ENCODE results near the gene MT2A. TPM values are rescaled to one million over a fixed set of nuclear protein-coding genes. Genes with fewer than 3 reads are reported as not detected.

The MT2A gene
- total and polyA plus RNA-seq, 2 of the 13 experiments (the other 11 are each of a cell fraction or from before 2014, with no cell fraction given): 135 to 371 TPM

DNA sequence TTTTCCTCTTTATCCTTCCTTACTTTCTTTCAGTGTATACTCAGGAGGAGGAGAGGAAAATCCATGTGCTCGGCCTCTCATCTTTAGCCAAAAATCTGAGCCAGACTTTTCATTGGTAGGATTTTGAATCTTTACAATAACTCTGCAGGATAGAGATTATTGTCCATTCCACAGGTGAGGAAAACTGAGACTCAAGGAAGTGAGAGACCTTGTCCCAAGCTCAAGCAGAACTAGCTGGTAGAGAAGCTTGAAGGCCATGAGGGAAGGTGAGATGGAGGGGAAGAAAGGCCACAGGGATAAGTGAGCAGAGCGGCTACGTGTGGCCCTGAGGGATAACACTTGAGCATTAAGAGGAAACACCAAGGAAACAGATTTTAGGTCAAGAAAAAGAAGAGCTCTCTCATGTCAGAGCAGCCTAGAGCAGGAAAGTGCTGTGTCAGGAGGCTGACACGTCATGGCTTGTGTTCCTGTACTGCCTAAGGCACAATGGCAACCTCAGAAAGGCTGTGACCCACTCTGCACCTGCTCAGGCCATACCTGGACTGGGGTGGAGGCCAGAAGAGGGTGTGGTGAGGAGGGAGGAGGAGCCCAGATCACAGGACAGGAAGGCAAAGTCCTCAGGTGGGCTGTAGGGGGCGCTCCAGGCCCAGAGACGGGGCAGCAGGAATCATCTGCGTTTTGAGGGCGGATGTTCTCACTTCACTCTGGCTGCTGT, 31.6 kb upstream of the MT2A start (continued):
- TF ChIP-seq, protein P1, sequence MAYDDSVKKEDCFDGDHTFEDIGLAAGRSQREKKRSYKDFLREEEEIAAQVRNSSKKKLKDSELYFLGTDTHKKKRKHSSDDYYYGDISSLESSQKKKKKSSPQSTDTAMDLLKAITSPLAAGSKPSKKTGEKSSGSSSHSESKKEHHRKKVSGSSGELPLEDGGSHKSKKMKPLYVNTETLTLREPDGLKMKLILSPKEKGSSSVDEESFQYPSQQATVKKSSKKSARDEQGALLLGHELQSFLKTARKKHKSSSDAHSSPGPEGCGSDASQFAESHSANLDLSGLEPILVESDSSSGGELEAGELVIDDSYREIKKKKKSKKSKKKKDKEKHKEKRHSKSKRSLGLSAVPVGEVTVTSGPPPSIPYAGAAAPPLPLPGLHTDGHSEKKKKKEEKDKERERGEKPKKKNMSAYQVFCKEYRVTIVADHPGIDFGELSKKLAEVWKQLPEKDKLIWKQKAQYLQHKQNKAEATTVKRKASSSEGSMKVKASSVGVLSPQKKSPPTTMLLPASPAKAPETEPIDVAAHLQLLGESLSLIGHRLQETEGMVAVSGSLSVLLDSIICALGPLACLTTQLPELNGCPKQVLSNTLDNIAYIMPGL (CRISPR knock-in tag; IDR thresholded peaks at IDR 0.05; ENCODE audit: borderline replicate concordance in 1 of 2, low read depth in 1 of 2): peak; percentile 24 to 49; a peak in 1 of 4 replicates
- peak; percentile 60; the same call in 1 of the 2 replicates for TF ChIP-seq ELF1 (CRISPR knock-in tag; IDR thresholded peaks at IDR 0.05)
- TF ChIP-seq GZF1 (CRISPR knock-in tag; IDR thresholded peaks at IDR 0.05): no peak
- 0 out of 2 replicates have a peak, but pooled peaks have one; percentile 48 for TF ChIP-seq ZMYM3 (CRISPR knock-in tag; IDR thresholded peaks at IDR 0.05)
- peak; percentile 67 for TF ChIP-seq XRCC5 (optimal IDR thresholded peaks at IDR 0.05; ENCODE audit: low read length)
- no peak for TF ChIP-seq CBX1 (IDR thresholded peaks at IDR 0.05; ENCODE audit: low read depth)
- TF ChIP-seq ZNF850 (CRISPR knock-in tag; conservative IDR thresholded peaks at IDR 0.05): no peak
- no peak for TF ChIP-seq NFE2 (CRISPR knock-in tag; IDR thresholded peaks at IDR 0.05)
- TF ChIP-seq GABPB1 (CRISPR knock-in tag; IDR thresholded peaks at IDR 0.05): peak; percentile 53; the same call in 1 of the 2 replicates
- TF ChIP-seq FLYWCH1 (CRISPR knock-in tag; IDR thresholded peaks at IDR 0.05): no peak
- TF ChIP-seq, protein P2, sequence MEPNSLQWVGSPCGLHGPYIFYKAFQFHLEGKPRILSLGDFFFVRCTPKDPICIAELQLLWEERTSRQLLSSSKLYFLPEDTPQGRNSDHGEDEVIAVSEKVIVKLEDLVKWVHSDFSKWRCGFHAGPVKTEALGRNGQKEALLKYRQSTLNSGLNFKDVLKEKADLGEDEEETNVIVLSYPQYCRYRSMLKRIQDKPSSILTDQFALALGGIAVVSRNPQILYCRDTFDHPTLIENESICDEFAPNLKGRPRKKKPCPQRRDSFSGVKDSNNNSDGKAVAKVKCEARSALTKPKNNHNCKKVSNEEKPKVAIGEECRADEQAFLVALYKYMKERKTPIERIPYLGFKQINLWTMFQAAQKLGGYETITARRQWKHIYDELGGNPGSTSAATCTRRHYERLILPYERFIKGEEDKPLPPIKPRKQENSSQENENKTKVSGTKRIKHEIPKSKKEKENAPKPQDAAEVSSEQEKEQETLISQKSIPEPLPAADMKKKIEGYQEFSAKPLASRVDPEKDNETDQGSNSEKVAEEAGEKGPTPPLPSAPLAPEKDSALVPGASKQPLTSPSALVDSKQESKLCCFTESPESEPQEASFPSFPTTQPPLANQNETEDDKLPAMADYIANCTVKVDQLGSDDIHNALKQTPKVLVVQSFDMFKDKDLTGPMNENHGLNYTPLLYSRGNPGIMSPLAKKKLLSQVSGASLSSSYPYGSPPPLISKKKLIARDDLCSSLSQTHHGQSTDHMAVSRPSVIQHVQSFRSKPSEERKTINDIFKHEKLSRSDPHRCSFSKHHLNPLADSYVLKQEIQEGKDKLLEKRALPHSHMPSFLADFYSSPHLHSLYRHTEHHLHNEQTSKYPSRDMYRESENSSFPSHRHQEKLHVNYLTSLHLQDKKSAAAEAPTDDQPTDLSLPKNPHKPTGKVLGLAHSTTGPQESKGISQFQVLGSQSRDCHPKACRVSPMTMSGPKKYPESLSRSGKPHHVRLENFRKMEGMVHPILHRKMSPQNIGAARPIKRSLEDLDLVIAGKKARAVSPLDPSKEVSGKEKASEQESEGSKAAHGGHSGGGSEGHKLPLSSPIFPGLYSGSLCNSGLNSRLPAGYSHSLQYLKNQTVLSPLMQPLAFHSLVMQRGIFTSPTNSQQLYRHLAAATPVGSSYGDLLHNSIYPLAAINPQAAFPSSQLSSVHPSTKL (CRISPR knock-in tag; IDR thresholded peaks at IDR 0.05): peak; percentile 28; the same call in 1 of the 2 replicates
- peak; percentile 38; the same call in 1 of the 2 replicates for TF ChIP-seq THAP11 (CRISPR knock-in tag; IDR thresholded peaks at IDR 0.05)
- TF ChIP-seq, protein P3, sequence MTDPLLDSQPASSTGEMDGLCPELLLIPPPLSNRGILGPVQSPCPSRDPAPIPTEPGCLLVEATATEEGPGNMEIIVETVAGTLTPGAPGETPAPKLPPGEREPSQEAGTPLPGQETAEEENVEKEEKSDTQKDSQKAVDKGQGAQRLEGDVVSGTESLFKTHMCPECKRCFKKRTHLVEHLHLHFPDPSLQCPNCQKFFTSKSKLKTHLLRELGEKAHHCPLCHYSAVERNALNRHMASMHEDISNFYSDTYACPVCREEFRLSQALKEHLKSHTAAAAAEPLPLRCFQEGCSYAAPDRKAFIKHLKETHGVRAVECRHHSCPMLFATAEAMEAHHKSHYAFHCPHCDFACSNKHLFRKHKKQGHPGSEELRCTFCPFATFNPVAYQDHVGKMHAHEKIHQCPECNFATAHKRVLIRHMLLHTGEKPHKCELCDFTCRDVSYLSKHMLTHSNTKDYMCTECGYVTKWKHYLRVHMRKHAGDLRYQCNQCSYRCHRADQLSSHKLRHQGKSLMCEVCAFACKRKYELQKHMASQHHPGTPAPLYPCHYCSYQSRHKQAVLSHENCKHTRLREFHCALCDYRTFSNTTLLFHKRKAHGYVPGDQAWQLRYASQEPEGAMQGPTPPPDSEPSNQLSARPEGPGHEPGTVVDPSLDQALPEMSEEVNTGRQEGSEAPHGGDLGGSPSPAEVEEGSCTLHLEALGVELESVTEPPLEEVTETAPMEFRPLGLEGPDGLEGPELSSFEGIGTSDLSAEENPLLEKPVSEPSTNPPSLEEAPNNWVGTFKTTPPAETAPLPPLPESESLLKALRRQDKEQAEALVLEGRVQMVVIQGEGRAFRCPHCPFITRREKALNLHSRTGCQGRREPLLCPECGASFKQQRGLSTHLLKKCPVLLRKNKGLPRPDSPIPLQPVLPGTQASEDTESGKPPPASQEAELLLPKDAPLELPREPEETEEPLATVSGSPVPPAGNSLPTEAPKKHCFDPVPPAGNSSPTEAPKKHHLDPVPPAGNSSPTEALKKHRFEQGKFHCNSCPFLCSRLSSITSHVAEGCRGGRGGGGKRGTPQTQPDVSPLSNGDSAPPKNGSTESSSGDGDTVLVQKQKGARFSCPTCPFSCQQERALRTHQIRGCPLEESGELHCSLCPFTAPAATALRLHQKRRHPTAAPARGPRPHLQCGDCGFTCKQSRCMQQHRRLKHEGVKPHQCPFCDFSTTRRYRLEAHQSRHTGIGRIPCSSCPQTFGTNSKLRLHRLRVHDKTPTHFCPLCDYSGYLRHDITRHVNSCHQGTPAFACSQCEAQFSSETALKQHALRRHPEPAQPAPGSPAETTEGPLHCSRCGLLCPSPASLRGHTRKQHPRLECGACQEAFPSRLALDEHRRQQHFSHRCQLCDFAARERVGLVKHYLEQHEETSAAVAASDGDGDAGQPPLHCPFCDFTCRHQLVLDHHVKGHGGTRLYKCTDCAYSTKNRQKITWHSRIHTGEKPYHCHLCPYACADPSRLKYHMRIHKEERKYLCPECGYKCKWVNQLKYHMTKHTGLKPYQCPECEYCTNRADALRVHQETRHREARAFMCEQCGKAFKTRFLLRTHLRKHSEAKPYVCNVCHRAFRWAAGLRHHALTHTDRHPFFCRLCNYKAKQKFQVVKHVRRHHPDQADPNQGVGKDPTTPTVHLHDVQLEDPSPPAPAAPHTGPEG (CRISPR knock-in tag; IDR thresholded peaks at IDR 0.05): no peak
- no peak for TF ChIP-seq GLI4 (CRISPR knock-in tag; IDR thresholded peaks at IDR 0.05; ENCODE audit: borderline replicate concordance)
- TF ChIP-seq NCOA5 (CRISPR knock-in tag; IDR thresholded peaks at IDR 0.05): no peak
- TF ChIP-seq KMT2A (CRISPR knock-in tag; IDR thresholded peaks at IDR 0.05): peak; percentile 29; the same call in 1 of the 2 replicates
